HG03066 (cell line): ENCODE measurements around the gene PTPN20.

Source experiments
- ATAC-seq: cut with Tn5 transposase; IDR thresholded peaks from one replicate; pipeline ENCODE4 v1.9.1; 2021; ENCODE audit warnings: low read depth; ENCODE audit not compliant: unreplicated experiment

The PTPN20 gene

DNA sequence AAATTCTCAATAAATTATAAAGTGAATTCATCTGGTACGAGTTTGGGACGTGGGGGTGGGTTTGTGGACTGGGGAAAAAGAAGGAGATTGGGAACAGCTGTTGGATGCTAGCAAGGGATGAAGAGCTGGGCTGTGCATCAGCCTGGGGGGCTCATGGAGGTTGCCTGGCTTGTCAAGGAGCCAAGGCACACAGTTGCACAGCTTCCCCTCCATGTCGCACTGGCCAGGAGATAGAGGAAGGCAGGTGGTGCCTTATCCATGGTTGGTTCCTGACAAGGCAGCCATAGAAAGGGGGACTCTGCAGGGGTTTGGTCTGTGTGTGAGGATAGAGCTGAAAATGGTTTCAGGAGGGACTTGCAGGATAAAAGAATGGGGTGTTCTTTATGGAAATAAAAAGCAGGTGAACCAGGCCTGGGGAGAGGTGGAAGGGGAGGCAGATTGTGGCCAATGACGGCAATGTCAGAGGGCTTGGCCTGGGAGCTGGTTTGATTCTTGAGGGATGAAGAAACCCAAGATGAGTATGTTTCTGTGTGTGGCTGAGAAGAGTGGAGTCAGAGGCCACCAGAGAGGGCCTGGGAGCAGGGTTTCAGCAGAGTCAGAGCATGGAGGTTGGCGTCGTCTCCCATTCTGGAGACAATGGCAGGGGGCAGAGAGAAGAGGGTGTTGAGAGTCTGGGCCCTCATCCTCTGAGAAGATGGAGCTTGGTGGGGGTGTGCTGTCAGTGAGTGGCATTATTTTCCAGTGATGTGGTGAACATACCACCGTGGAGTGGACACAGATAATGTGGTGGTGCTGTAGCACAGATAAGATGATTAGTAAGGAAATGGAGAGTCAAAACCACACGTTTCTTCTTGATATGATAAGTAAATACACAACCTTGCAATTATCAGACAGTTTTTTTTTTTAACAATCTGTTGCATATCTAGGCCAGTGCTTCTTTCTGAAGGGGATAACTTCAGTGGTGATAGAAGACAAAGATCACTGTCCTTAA lies 108.2 kb downstream of the PTPN20 start:
- no peak for ATAC-seq

DNA sequence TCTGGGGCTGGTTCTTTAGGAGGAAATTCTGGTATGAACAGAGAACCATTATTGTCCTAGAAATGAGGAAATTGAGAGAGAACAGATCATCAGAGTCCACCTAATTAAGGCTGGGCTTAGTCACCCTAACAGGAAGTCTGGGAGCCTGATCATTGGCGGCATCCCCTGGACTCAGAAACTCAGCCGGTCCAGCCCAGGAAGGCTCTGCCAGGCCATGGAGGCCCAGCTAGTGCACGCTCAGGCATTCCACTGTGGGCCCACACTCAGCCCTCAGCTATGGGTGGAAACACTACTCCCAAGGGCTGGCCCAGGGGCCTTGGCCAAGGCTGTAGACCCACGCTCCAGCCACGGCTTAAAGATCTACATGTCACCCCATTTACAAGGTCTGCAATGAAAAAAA lies 109.2 kb downstream of the PTPN20 start:
- no peak for ATAC-seq

DNA sequence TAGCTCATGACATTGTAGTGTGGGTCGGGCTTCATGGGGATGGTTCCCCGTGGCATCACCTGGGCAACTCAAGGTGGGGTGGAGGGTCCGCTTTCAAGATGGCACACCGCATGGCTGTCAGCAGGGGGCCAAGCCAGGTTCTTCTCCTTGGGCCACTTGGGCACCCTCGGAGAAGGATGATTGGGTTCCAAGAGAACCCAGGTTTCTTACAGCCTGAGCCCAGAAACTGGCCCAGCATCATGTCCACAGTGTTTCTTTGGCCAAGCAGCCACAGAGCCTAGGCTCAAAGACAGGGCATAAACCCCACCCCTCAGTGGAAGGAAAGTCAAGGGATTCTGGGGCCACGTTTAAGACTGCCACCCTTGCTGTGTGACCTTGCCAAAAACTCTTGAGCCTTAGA lies 110.6 kb downstream of the PTPN20 start:
- ATAC-seq, result no peak

DNA sequence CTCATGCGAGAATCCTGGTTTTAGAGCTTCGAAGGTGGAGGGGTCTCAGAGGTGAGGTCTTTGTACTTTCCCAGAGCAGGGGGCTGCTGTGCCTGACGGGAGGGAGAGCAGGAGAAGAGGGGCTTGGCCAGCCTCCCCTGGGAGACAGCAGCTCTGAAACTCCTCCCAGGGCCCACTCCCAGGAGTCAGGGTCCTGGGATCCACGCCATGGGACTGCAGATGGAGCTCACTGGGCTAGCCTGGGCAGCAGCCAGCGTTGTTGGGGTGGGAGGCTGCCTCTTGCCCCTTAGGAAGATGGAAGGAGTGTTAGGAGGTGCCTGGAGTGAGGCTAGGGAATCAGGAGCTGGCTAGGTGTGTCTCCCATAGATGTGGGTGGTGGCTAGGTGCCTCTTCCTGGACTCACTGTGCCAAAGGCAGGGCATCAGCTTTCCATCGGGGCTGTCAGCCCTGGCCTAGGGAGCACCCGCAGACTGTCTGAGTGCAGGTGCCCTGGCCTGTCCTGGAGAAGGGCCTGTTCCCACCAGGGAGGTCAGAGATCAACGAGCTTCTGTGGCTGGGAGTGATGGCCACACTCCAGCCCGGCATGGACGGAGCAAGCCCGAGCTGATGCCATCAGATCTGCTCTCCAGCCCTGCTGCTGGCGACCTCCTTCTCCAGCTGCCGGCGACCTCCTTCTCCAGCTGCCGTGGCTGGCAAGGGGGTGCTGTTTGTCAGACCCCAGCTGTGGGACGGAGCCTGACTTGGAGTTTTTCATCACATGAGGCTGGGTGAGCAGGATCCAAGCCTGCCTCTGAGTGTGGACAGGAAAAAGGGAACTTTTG lies 111.3 kb downstream of the PTPN20 start:
- no peak for ATAC-seq

DNA sequence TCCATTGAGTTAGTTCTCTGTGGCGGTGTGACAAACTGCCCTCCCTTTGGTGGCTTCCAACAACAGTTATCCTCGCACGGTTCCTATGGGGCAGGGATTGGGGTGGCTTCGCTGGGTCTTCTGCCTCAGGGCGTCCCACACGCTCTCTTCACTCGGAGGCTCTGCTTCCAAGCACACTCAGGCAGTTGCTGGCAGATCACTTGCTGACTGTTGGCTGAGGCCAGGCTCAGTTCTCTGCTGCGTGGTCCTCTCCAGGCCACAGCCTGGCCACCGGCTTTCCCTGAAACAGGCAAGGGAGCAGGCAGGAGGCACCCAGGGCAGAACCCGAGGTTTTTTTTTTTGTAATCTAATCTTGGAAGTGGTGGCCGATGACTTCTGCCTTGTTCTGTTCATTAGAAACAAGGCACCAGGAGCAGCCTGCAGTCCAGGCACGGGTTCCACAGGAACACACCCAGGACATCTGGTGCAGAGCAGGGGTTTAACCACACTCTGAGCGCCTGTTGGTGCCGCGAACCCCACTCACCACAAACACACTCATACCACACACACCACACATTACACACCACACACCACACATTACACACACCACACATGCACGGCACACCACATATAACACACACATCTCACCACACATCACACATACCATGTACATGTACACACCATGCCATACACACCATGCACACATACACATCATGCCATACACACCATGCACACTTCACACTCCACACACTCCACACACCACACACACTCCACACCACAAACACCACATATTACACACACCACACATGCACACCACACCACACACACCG lies 112.2 kb downstream of the PTPN20 start:
- ATAC-seq, result no peak

DNA sequence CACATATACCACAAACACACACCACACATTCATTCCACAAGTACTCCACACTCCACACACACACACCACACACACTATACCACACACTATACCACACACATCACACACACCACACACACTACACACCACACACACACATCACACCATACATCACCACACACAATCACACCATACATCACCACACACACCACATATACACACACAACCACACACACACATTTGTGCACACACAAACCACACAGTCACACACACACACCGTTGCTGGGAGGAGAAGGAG lies 112.8 kb downstream of the PTPN20 start:
- ATAC-seq, result no peak

DNA sequence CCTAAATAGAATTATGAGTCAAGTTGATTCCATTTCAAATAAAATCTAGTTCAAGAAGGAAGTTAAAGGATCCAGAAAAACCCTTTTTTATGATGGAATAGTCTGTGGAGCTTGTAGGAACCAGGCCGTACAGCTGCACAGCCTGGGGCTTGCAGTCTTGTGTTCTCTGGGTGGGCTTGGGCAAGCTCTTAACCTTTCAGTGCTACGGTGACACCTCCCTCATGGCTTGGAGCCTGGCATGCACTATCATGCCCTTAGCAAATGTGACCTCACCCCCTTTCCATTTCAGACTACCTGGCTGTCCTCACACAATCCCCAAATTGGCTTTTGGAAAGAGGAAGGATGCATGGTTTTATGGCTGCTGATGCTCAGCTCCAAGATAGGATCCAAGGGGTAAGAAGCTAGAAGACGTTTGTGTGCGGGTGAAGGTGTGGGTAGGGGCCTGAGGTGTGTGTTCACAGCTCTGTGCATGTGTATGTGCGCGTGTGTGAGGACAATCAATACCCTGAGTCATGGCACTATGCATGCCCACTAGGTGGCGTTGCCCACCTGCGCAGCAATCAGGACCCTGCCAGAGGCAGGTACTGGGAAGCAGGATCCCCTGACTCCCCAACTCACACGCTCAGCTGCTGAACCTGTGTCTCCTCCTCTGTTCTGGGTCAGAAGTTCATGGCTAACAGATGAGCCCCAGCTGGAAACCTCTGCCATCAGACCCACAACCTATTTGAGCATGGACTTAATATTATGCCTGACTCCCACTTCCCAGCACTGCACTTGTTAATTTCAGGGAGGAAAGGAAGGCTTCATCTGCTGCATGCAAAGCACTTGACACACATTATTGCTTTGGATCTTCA lies 113.4 kb downstream of the PTPN20 start:
- peak; percentile 59 for ATAC-seq

DNA sequence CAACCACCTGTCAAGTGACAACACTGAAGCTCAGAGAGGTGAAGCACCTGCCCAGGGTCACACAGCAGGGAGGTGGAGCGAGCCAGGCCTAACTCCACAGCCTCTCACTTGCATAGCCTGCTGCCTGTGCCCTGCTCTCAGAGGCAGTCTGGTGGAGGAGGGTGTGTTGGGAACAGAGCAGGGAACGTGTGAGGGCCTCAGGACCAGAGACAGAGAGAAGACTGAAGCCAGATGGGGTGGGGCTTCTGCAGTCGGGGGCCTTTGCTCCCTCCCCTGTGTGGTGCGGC lies 114.0 kb downstream of the PTPN20 start:
- ATAC-seq, result no peak

DNA sequence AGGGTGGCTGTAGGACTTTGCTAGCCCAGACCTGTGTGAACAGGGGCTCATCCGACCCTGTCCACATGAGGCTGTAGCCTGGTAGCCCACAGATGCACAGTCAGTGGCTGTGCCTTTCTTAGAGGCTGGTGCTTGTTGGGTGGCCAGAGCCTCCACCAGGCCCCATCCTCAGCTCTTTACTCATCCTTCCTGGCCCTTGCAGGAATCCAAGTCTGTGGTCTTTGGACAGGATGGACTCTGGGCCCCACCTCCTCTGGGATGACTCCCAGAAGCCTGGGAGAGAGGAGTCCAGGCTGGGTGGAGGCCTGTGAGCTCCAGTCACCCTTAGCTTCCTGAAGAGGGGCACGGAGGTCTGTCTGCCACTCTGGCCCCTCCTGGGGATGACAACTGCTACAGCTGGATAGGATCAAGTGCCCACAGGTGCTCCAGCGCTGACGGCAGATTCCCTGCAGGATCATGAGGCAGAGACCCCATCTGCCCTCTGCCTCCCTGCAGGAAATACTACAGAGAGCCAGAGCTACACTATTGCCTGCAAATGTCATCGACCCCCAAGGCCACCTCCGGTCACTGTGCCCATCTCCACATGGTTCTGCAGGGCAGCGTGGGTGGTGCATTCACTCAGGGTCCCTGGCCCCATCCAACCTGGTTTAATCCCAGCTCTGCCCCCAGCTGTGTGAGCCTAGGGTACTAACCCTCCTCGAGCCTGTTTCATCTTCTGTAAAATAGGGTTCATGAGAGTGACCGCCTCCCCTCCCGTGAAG lies 114.5 kb downstream of the PTPN20 start:
- no peak for ATAC-seq

DNA sequence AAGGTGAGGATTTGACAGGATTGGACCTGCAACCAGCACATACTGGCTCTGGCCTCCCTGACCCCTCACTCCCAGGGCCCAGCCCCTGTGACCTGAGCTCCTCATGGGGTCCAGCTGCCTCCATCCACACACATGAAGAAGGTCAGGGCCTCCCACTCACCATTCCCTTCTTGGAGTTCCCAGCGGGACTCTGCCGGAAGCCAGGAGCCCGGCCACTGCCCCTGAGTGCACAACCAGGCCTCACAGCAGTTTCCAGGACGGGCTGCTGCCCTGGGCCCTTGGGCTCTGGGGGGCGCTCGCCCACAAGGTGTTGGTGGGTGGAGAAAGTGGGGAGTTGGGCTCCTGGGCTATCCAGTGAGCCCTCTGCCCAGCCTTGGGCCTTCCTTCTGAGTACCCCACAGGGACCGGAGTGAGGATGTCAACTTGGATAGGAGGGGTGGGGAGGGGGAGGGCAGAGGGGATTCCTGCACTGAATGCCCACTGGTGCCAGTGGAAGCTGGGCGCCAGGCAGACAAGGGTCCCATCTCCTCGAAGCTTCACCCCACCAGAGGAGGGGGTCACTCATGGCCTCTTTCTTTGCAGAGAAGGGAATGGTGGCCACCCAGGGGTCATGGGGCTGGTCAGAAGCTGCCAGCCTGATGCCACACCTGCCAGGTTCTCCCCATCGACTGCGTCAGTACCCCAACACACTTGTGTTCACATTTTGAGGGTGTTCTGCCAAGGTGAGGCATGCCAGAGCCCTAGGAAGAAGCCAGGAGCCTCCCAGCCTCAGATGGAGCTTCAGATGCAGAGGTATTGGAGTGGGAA lies 115.3 kb downstream of the PTPN20 start:
- ATAC-seq, result no peak

DNA sequence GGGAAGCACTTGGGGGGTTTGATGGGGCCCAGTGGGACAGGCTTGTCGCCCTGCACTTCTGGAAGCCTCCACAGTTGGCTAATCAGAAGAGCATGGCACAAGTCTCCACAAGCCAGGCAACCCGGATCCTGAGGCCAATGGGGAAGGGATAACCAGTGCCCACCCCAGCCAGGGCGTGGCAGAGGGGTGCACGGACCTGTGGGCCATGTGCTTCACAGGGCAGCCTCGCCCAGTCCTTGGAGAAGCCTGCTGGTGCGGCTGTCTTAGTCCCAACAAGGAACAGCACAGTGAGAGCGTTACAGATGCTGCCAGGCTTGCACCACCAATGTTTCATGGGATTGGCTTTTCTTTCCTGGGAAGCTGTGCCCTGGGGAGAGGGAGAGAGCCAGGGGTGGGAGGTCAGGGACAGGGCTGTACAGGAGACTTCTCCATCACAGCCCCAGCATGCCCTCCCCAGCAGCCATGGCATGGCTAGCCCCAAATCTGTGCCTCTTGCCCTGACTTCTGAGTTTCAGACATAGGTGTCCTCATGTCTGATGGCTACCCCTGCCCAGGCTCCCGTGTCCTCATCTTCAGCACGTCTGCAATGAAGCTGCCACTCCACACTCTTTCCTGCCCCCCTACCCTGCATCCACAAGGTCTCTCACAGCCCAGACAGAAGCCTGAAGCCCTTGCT lies 116.0 kb downstream of the PTPN20 start:
- ATAC-seq, result no peak

DNA sequence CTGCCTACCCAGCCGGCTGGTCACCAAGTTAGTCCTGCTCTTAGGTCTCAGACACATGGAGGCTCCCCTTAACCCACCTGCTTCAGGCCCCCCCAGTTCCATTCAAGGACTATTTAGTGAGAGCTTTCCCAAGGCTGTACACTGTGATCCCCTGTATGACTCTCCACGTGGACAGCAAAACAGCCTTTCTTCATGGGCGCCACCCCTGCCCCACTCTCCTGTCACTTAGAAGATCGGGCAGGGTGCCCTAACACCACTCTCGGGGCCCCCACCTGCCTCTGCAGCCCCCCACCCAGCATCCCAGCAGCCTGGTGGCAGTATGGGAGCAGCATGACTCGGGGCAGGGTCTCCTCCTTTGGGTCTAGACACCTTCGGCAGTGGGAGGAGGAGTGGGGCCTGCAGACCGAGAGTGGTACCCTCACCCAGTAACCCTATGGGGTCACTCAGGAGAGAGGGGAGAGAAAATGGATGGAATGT lies 116.6 kb downstream of the PTPN20 start:
- ATAC-seq, result no peak

DNA sequence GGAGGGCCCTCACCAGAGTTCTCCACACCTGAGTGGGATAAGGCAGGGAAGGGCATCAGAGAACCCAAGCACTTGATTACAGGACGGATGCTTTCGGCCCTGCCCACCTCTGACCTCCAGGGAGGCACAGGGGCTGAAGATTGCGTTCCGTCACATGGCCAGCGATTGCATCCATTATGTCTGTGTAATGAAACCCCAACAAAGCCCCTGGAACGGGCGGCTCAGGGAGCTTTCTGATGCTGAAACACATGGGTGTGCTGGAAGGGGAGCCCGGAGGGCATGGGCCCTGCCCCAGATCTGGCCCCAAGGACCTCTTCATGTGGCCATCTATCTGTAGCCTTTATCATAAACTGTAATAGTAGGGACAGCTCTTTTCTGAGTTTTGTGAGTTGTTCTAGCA lies 117.2 kb downstream of the PTPN20 start:
- no peak for ATAC-seq

DNA sequence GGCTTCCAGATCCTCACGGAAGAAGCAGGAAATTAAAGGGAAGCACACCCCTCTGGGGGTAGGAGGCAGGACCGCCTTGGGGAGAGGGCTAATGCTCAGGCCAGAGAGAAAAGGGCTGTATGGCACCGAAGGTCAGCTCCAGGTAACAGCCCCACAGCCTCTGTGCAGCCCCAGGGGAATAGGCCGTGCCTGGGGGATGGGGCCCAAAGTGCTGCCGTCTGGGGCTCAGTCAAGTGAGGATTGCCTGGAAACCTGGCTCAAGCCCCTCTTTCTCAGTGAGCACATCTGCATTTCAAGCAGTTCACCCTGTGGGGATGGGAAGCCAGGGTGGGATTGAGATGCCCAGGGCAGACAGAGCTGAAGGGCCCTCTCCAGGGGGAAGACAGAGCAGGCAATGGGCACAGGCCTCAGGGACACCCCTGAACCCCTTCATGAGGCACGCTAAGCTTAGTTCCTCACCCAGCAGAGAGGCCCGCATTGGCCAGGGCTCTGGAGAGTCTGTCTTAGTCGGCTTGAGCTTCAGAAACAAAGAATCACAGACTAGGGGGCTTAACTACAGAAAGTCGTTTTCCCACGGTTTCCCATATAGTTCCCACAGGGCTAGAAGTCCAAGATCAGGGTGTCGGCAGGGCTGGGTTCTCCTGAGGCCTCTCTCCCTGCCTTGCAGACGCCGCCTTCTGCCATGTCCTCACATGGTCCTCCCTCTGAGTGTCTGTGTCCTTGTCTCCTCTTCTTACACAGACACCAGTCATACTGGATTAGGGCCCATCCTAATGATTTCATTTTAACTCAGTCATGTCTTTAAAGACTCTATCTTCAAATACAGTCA lies 118.2 kb downstream of the PTPN20 start:
- ATAC-seq, result no peak

DNA sequence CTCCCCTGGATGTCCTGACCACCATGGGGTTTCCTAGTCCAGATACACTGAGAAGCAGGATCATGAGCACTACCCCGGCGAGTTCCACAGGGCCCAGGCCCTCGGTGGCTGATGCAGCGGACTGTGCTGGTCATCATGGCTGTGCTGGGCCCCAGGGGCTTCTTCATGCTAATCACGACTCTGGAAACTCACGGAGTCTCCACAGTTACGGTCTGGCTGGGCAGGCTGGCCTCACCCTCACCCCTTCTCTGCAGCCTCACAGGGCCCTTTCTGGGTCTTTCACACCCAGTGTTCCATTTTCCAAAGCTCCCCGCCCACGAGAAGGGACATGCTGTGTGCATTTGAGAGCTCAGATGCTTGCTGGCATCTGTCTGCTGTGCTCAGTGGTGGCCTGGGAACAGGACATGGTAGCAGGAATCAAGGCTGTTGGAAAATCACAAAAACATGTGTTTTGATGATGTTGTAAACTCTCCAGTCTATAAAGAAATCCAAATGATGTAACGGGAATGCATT lies 119.0 kb downstream of the PTPN20 start:
- no peak for ATAC-seq

DNA sequence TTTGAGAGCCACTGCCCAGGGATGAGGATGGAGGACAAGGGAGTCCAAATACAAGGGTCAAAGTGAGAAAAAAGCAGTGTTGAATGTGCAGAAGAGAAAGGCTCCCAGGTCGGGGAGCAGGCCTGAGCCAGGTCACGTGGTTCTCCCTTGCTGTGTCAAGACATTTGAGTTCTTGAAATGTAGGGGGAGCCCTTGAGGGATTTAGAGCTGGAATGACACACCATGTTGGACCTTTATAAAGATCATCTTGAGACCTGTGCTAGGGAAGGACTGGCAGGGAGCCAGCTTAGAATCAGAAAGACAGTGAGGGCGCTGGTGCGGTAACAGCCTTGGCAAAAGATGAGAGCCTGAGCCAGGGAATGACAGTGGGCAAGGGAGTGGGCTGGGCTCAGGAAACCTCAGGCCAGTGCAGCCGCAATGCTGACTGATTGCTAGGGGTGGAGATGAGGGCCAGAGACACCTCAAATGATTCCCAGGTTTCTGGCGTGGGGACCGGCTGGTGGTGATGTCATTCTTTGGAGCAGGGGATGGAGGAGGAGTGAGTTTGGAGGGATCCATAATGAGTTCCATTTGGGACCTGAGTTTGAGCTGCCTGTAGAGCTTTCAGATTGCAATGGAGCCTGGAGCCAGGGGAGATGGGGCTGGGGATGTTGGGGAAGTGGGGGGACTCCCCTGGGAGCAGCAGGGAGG lies 120.1 kb downstream of the PTPN20 start:
- ATAC-seq, result no peak
